ENCODE measurements around the gene ZNF808. TPM values are rescaled to one million over a fixed set of nuclear protein-coding genes. Genes with fewer than 3 reads are reported as not detected.
"Not testable (repeated sequence)": the region's sequence is repeated elsewhere in the genome, so short reads cannot be mapped to it uniquely, and the experiment has no call there.

ZNF808 gene
- total and polyA plus RNA-seq, 2 of the 4 experiments (the other 2 are of a cell fraction) = 3.6 to 19.9 TPM

- H3K27me3 ChIP-seq (ENCODE audit: control insufficient read depth, insufficient read depth, low read length); H3K9ac ChIP-seq (ENCODE audit: low read depth, low read length); H3K18ac ChIP-seq (ENCODE audit: low read depth, low read length); H3K4me1 ChIP-seq (ENCODE audit: control insufficient read depth, insufficient read depth, low read length); H3K4me2 ChIP-seq (ENCODE audit: low read depth, low read length); H4K5ac ChIP-seq (ENCODE audit: low read depth, low read length); CTCF ChIA-PET; H2AFZ ChIP-seq (replicated peaks; ENCODE audit: low read length, poor library complexity); H4K8ac ChIP-seq (ENCODE audit: low read depth in 2 of 2, low read length in 2 of 2); H3K14ac ChIP-seq (replicated peaks; ENCODE audit: low read depth, low read length); BruUV-seq (replicated peaks); dilution Hi-C loops (cut with HindIII; ENCODE audit: low sequenced_read_pairs, unreplicated experiment); H3K56ac ChIP-seq (ENCODE audit: extremely low read depth, insufficient read depth, low read length); H2BK5ac ChIP-seq (ENCODE audit: low read depth, low read length, poor library complexity, severe bottlenecking); H3K9me1 ChIP-seq (ENCODE audit: insufficient read depth, low read length); H3K27ac ChIP-seq (ENCODE audit: insufficient read depth, low read length); H3K23ac ChIP-seq (ENCODE audit: low read depth, low read length); DNase-seq; H2AK9ac ChIP-seq (replicated peaks; ENCODE audit: low read depth, low read length, poor library complexity); H4K91ac ChIP-seq (ENCODE audit: insufficient read depth, low read depth, low read length); in situ Hi-C loops (cut with MboI; ENCODE audit: low sequenced_read_pairs); H4K20me1 ChIP-seq (ENCODE audit: insufficient read depth, low read length); H3K79me1 ChIP-seq (ENCODE audit: low read depth in 1 of 2, low read length in 2 of 2); H2BK120ac ChIP-seq (ENCODE audit: low read depth, low read length); H2BK20ac ChIP-seq (ENCODE audit: low read depth, low read length); POLR2A ChIA-PET (ENCODE audit: unreplicated experiment); H3K4ac ChIP-seq (ENCODE audit: low read depth, low read length); H3K4me3 ChIP-seq (ENCODE audit: insufficient read depth, low read depth, low read length); H3K9me3 ChIP-seq (ENCODE audit: control insufficient read depth, insufficient read depth, low read length); H2BK15ac ChIP-seq (ENCODE audit: low read depth, low read length); H2AK5ac ChIP-seq (ENCODE audit: low read depth, low read length); intact Hi-C loops (cut with micrococcal nuclease); ATAC-seq (ENCODE audit: low read depth): not testable (repeated sequence)
- peaks cover 18% of the 10 kb centered on the region for H3K36me3 ChIP-seq (ENCODE audit: control insufficient read depth, insufficient read depth, low read length)
- WGBS, 2 experiments (ENCODE audit: extremely low coverage in 2 of 2, insufficient read length in 1 of 2) = no CpG with 5 or more reads among the region's 25 CpGs
These were observed 66.0 kb downstream of the ZNF808 start for GRCh38 chr19:52593441-52593840.

Measured in IMR-90 (cell line).